Prostate gland (tissue), 2 donors: ENCODE measurements around the gene MUC2.

Experiments used
- POLR2A ChIP-seq: fragments of 450-650 bp; IDR thresholded peaks from one replicate; pipeline ENCODE4 v1.6.1; 2016; ENCODE audit warnings: antibody characterized with exemption, mild to moderate bottlenecking
- POLR2AphosphoS5 ChIP-seq: sonication (generic); formaldehyde crosslinking; IDR thresholded peaks from one replicate; pipeline ENCODE4 v1.6.1; 2017; ENCODE audit warnings: antibody characterized with exemption
- TF ChIP-seq, protein P1 (sequence below), 4 experiments: fragments of 200-600 bp in 2 of 4; fragments of 450-650 bp in 2 of 4; sonication (generic) in 2 of 4; IDR thresholded peaks; 1 replicate in 3 of 4; 2 replicates in 1 of 4; pipeline ENCODE4 v1.5.1; 2016 to 2019; ENCODE audit warnings: antibody characterized with exemption in 4 of 4, mild to moderate bottlenecking in 2 of 4, moderate library complexity in 2 of 4

GRCh38 chr11:1089738-1090599 is 15.3 kb downstream of the MUC2 start:
- TF ChIP-seq, protein P1, sequence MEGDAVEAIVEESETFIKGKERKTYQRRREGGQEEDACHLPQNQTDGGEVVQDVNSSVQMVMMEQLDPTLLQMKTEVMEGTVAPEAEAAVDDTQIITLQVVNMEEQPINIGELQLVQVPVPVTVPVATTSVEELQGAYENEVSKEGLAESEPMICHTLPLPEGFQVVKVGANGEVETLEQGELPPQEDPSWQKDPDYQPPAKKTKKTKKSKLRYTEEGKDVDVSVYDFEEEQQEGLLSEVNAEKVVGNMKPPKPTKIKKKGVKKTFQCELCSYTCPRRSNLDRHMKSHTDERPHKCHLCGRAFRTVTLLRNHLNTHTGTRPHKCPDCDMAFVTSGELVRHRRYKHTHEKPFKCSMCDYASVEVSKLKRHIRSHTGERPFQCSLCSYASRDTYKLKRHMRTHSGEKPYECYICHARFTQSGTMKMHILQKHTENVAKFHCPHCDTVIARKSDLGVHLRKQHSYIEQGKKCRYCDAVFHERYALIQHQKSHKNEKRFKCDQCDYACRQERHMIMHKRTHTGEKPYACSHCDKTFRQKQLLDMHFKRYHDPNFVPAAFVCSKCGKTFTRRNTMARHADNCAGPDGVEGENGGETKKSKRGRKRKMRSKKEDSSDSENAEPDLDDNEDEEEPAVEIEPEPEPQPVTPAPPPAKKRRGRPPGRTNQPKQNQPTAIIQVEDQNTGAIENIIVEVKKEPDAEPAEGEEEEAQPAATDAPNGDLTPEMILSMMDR (IDR thresholded peaks at IDR 0.05), result no peak
- no peak for TF ChIP-seq POLR2A
- TF ChIP-seq POLR2AphosphoS5, result no peak
